ENCODE results near the gene FRAS1.

DNA sequence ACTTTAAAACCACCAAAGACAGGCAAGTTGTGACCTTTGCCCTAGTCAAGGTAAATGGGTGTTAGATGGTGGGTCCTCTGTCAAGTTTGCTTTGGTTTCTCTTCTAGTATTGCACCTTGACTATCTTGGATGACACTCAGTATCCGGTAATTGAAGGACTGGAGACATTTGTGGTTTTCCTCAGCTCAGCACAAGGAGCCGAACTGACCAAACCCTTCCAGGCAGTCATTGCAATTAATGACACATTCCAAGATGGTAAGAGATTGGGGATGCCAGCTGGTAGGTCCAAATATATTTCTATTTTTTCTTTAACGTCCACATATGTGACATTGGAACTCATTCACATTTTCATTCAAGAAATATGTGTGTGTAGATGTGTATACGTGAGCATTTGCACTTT, 425.2 kb downstream of the FRAS1 start:
- TF ChIP-seq CTCF (IDR thresholded peaks at IDR 0.05) (no peak), POLR2A (IDR thresholded peaks at IDR 0.05) (no peak), POLR2AphosphoS5 (IDR thresholded peaks at IDR 0.05) (no peak), EP300 (IDR thresholded peaks at IDR 0.05) (no peak)
